GM12801 (cell line): Measurements from ENCODE around the gene GM2A.

Experiments
- TF ChIP-seq, protein P1 (sequence below): IDR thresholded peaks from one replicate; pipeline ENCODE4 v1.5.1; 2011; ENCODE audit warnings: control low read depth; ENCODE audit not compliant: insufficient read length; ENCODE audit errors: extremely low read depth

GM2A gene

DNA sequence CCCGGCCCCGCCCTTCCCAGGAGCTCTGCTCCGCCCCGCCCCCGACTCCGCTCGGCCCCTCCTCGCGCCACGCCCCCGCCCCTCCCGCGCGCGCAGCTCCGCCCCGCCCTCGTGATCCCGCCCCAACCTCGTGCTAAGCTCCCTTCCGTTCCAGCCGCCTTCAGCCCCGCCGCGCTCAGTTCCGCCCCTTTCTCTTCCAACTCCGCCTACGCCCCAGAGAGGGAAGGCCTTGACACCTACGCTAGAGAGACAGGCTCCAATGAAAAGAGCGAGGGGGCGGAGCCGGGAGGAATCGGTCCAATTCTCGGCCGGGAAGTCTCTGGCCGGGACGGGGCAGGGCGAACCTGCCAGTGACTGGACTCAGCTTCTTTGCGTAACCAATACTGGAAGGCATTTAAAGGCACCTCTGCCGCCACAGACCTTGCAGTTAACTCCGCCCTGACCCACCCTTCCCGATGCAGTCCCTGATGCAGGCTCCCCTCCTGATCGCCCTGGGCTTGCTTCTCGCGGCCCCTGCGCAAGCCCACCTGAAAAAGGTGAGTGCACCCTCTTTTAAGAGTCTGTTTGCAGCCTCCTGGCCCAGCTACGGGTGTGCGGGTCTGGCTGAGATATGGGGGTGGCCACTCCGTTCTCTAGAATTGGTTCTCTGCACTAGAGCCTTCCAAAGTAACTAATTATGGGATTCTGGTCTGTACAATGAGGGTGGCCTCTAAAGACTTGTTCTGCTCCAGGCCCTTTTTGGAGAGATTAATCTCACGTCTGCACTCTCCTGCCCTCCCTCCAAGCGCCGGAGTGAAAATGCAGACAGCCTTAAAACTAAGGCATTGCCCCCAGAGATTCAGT lies at the start of gene GM2A:
TSS of gene GM2A (plus strand) at position 424 of the 843 bp plus-strand sequence. CDS start at position 456, 32 bp downstream.
- TF ChIP-seq, protein P1, sequence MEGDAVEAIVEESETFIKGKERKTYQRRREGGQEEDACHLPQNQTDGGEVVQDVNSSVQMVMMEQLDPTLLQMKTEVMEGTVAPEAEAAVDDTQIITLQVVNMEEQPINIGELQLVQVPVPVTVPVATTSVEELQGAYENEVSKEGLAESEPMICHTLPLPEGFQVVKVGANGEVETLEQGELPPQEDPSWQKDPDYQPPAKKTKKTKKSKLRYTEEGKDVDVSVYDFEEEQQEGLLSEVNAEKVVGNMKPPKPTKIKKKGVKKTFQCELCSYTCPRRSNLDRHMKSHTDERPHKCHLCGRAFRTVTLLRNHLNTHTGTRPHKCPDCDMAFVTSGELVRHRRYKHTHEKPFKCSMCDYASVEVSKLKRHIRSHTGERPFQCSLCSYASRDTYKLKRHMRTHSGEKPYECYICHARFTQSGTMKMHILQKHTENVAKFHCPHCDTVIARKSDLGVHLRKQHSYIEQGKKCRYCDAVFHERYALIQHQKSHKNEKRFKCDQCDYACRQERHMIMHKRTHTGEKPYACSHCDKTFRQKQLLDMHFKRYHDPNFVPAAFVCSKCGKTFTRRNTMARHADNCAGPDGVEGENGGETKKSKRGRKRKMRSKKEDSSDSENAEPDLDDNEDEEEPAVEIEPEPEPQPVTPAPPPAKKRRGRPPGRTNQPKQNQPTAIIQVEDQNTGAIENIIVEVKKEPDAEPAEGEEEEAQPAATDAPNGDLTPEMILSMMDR = no peak

DNA sequence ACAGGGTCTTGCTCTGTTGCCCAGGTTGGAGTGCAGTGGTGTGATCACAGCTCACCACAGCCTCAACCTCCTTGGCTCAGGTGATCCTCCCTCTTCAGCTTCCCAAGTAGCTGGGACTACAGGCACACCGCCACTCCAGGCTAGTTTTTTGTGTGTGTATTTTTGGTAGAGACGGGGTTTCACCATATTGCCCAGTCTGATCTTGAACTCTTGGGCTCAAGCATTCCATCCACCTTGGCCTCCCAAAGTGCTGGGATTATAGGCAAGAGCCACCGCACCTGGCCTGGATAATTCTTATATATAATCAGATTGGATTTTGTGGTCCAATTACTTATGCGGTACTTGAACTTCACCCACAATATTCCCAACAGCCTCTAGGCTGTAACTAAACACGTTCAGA lies 48.9 kb upstream of the GM2A start:
- TF ChIP-seq, protein P1 = no peak

DNA sequence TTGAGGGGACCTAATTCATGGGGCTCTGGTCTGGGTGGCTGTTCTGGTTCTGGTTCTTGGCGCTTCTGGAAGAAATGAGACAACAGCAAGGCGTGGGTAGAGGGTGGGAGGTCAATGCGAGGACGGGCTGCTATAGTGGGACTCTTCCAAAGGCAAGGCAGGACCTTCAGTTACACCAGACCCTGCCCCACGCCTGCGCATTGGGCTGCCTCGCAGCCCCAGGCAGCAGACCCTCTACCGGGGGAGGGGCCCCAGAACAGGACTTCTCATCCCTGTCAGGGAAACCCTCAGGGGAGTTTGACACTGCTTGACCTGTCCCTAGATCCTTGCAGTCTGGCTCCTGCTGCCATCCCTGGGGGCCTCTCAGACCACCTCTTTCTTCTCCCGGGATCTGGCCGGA lies 47.6 kb upstream of the GM2A start:
- TF ChIP-seq, protein P1 = no peak

DNA sequence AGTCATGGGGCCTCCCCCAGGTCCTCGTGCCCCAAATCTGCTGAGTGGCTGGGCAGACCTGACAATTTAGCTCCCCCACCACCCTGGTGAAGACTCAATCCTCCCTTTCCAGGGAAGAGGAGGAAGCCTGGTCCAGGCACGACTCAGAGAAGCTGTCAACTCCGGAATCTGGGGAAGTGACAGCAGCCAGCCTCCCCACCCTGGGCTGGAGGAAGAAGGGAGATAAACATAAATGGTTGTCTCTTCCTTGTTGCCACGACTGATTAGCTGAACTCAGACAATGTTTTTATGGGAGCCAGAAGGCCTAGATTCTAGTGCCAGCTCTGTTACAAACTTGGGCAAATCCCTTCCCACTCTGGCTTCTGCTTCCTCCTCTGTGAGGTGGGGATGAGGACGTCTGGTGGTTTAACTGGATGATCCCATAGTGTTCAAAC lies 44.5 kb upstream of the GM2A start:
- TF ChIP-seq, protein P1 = no peak

DNA sequence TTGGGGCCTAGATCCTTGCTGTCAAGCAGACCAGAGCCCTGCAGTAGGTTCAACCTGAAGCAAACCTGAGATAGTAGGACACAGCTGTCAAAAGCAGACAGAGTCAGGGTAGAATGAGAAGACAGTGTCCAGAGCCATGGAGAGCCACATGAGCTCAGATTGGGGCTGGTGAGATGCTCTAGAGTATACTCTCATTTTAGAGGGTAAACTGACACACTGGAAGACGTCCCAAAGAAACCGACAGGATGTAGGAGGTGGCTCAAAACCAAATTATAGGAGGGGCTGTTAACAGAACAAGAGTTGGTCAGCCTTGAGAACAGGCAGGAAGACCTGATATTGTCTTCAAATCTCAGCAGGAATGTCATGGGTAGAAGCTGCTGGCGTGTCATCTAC lies 40.6 kb upstream of the GM2A start:
- TF ChIP-seq, protein P1 = no peak

DNA sequence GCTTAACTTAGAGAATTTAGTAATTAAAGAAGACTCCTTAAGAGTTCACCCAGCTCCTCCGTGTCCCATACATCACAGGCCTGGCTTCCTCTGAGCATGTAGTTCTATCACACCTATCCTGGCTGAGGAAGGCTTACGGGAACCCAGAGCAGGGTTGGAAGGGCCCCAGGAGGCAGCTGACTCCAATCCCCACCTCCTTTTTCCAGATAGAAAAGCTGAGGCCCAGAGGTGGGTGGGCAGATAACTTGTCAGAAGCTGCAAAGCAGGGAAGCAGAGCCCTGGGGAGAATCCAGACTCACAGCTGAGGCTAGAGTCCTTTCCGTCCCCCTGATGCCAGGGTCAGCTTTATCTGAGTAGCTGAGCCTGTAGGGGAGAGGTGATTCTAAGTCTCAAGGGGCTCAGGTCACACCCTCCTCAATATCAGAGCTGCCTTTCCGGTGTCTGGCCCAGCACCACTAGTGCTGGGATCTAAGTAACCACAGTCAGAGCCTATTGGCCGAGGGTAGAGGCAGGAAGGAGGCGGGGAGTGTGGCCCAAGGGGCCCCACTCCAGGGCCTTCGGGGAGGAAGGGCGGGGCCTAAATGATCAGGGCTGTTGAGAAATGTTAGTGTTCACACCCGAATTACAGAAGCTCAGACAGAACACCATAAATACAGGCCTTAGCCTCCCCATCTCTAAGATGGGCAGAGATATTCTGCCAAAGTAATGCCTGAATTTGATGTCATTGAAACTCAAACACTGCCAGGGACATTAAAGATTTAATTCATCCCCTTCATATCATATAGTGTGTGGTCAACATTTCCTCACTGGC lies 39.0 kb upstream of the GM2A start:
- TF ChIP-seq, protein P1 = no peak

DNA sequence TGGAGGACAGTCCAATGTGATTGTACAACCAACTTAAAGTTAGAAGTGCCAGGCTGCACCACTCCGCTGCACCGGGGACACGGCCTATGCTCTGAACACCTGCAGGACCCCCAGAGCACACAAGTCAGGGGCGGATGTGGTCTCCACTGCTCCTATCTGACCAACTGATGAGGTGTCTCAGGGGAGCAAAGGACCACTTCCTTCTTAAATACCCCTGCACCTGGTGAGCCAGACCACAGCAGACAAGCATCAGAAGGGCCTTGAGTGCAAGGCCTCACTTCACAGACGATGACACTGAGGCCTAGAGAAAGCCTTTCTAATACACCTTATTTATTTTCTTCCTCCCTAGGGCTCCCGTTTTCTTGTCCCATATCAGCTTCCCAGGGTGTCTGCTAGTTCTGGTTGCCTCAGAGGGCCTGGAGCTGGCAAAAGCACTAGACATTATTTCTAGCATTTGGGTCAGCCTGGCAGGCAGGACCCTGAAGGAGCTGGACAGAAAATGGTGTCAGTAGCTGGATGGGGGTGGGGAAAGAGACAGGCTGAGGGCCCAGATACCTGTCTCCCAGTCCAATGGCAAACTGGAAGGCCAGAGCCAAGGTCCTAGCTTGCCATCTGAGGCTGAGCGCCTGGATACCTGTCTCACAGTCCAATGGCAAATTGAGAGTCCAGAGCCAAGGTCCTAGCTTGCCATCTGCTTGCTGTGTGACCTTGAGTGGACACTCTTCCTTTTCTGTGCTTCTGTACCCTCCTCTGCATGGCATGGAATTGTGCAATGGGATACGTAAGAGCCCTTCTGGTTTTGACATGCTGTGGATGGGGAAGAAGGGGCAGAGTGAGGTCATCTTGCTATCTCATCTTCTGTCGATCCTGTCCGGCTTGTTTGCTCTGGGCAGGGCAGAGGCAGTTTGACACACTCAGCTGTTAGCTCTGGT lies 38.1 kb upstream of the GM2A start:
- TF ChIP-seq, protein P1 = no peak
